ENCODE data around the gene IFI27L2.

Gene IFI27L2

GRCh38 chr14:94174604-94175010 lies 45.2 kb upstream of the IFI27L2 start:
- no peaks in the 10 kb centered on the region for H3K27me3 ChIP-seq (ENCODE audit: insufficient read depth, low read depth, severe bottlenecking)
- no peak for DNase-seq
- H3K36me3 ChIP-seq, result peaks cover 16% of the 10 kb centered on the region
- H3K4me3 ChIP-seq (ENCODE audit: low read depth, low read length), result peak overlapping the region; percentile 56
- H3K9me3 ChIP-seq (ENCODE audit: severe bottlenecking), result no peaks in the 10 kb centered on the region
- no peak for TF ChIP-seq CTCF (IDR thresholded peaks at IDR 0.05; ENCODE audit: low read depth, low read length)
- peak overlapping the region; percentile 82 for H3K27ac ChIP-seq

- Histone ChIP-seq H3K9me3 (ENCODE audit: severe bottlenecking) (no peaks in the 10 kb centered on the region), H3K27me3 (ENCODE audit: insufficient read depth, low read depth, severe bottlenecking) (no peaks in the 10 kb centered on the region), H3K36me3 (peaks cover 16% of the 10 kb centered on the region), H3K27ac (peak within 1 kb of the TSS; percentile 96), H3K4me3 (ENCODE audit: low read depth, low read length) (peak within 1 kb of the TSS; percentile 73)
- peak; percentile 98 for DNase-seq
- TF ChIP-seq CTCF (IDR thresholded peaks at IDR 0.05; ENCODE audit: low read depth, low read length), result no peak
Measured at GRCh38 chr14:94173885-94174603, 44.6 kb upstream of the IFI27L2 start, which contains the start of gene PPP4R4. Gene PPP4R4, plus strand, starts transcription at chr14:94174322. Its CDS starts 144 bp downstream, at chr14:94174466.

GRCh38 chr14:94173471-94173884 lies 44.1 kb upstream of the IFI27L2 start:
- Histone ChIP-seq H3K4me3 (ENCODE audit: low read depth, low read length) (peak overlapping the region; percentile 73), H3K27ac (peak overlapping the region; percentile 96), H3K9me3 (ENCODE audit: severe bottlenecking) (no peaks in the 10 kb centered on the region), H3K36me3 (peaks cover 13% of the 10 kb centered on the region), H3K27me3 (ENCODE audit: insufficient read depth, low read depth, severe bottlenecking) (no peaks in the 10 kb centered on the region)
- DNase-seq, result peak; percentile 47
- TF ChIP-seq CTCF (IDR thresholded peaks at IDR 0.05; ENCODE audit: low read depth, low read length), result no peak

- Histone ChIP-seq H3K9me3 (ENCODE audit: severe bottlenecking) (no peaks in the 10 kb centered on the region), H3K36me3 (peaks cover 11% of the 10 kb centered on the region), H3K27me3 (ENCODE audit: insufficient read depth, low read depth, severe bottlenecking) (no peaks in the 10 kb centered on the region), H3K4me3 (ENCODE audit: low read depth, low read length) (no peak overlapping the region), H3K27ac (peak overlapping the region; percentile 96)
- DNase-seq, result no peak
- no peak for TF ChIP-seq CTCF (IDR thresholded peaks at IDR 0.05; ENCODE audit: low read depth, low read length)
Measured at GRCh38 chr14:94172545-94172944, 43.1 kb upstream of the IFI27L2 start.

GRCh38 chr14:94171208-94171607 lies 41.8 kb upstream of the IFI27L2 start:
- no peaks in the 10 kb centered on the region for H3K36me3 ChIP-seq
- H3K27ac ChIP-seq, result peak overlapping the region; percentile 33
- no peak overlapping the region for H3K4me3 ChIP-seq (ENCODE audit: low read depth, low read length)
- no peak for TF ChIP-seq CTCF (IDR thresholded peaks at IDR 0.05; ENCODE audit: low read depth, low read length)
- no peaks in the 10 kb centered on the region for H3K27me3 ChIP-seq (ENCODE audit: insufficient read depth, low read depth, severe bottlenecking)
- DNase-seq, result no peak
- H3K9me3 ChIP-seq (ENCODE audit: severe bottlenecking), result no peaks in the 10 kb centered on the region
